Measurements from ENCODE around the gene NIPSNAP2. TPM values are rescaled to one million over a fixed set of nuclear protein-coding genes. Genes with fewer than 3 reads are reported as not detected.
A peak's percentile ranks its signal among the peaks of the same experiment; 100 is the strongest.

NIPSNAP2 gene
- total RNA-seq, 1 donor from 2014 or later, result 33.3 TPM

- Histone ChIP-seq H3K4me1 (peaks cover 4 to 13% of the 10 kb centered on the region in 2 donors), H3K9me3 (no peaks in the 10 kb centered on the region), H3K27ac (no peak overlapping the region), H3K36me3 (no peaks in the 10 kb centered on the region), H3K4me3 (no peak overlapping the region), H3K27me3 (no peaks in the 10 kb centered on the region)
- intact Hi-C loops (cut with DNase I), result loop anchor here (5.0 kb wide), 1 partner anchor 390 kb away; the partner anchor contains the start of gene VOPP1
- no peak for DNase-seq (ENCODE audit: low spot score in 2 of 2)
- no peak for TF ChIP-seq CTCF (IDR thresholded peaks at IDR 0.05)
Observed at GRCh38 chr7:55962014-55962413, 2.4 kb upstream of the NIPSNAP2 start.

- Histone ChIP-seq H3K27me3 (no peaks in the 10 kb centered on the region), H3K27ac (peak overlapping the region; percentile 78 to 99), H3K4me3 (peak overlapping the region; percentile 90 to 92), H3K36me3 (peaks cover 0 to 1% of the 10 kb centered on the region in 2 donors), H3K4me1 (peaks cover 4 to 13% of the 10 kb centered on the region in 2 donors), H3K9me3 (no peaks in the 10 kb centered on the region)
- intact Hi-C loops (cut with DNase I), result loop anchor here (1.0 to 5.0 kb wide), 7 partner anchors 11 to 391 kb away; partner anchors contain the start of genes CCT6A, PSPH, SUMF2 and VOPP1
- TF ChIP-seq CTCF (IDR thresholded peaks at IDR 0.05), result no peak
- DNase-seq (ENCODE audit: low spot score in 2 of 2), result no peak
Observed at GRCh38 chr7:55963584-55964168, 709 bp upstream of the NIPSNAP2 start.

- peak overlapping the region; percentile 88 to 99 for H3K27ac ChIP-seq
- H3K9me3 ChIP-seq, result no peaks in the 10 kb centered on the region
- H3K4me3 ChIP-seq, result peak overlapping the region; percentile 90 to 92
- H3K36me3 ChIP-seq, result peaks cover 0 to 4% of the 10 kb centered on the region in 2 donors
- no peak for DNase-seq (ENCODE audit: low spot score in 2 of 2)
- intact Hi-C loops (cut with DNase I), result loop anchor here (2.0 kb wide), 3 partner anchors 86 to 110 kb away; partner anchors contain the start of genes CCT6A, PSPH and SUMF2
- no peak for TF ChIP-seq CTCF (IDR thresholded peaks at IDR 0.05)
- H3K27me3 ChIP-seq, result no peaks in the 10 kb centered on the region
- peaks cover 4 to 13% of the 10 kb centered on the region in 2 donors for H3K4me1 ChIP-seq
Observed at GRCh38 chr7:55965100-55965470, 700 bp downstream of the NIPSNAP2 start.

- Histone ChIP-seq H3K36me3 (peaks cover 0 to 4% of the 10 kb centered on the region in 2 donors), H3K4me3 (peak overlapping the region; percentile 90 to 92), H3K4me1 (peaks cover 4 to 13% of the 10 kb centered on the region in 2 donors), H3K9me3 (no peaks in the 10 kb centered on the region), H3K27me3 (no peaks in the 10 kb centered on the region), H3K27ac (no peak overlapping the region)
- intact Hi-C loops (cut with DNase I), result loop anchor here (2.0 kb wide), 3 partner anchors 85 to 109 kb away; partner anchors contain the start of genes CCT6A, PSPH and SUMF2
- no peak for TF ChIP-seq CTCF (IDR thresholded peaks at IDR 0.05)
- no peak for DNase-seq (ENCODE audit: low spot score in 2 of 2)
Observed at GRCh38 chr7:55965805-55966421, 1.5 kb downstream of the NIPSNAP2 start.

GRCh38 chr7:55966851-55967250, 2.5 kb downstream of the NIPSNAP2 start:
- H3K9me3 ChIP-seq, result no peaks in the 10 kb centered on the region
- peaks cover 0 to 4% of the 10 kb centered on the region in 2 donors for H3K36me3 ChIP-seq
- no peak for TF ChIP-seq CTCF (IDR thresholded peaks at IDR 0.05)
- intact Hi-C loops (cut with DNase I), result no loop called here
- DNase-seq (ENCODE audit: low spot score in 2 of 2), result no peak
- no peak overlapping the region for H3K27ac ChIP-seq
- peaks cover 4 to 13% of the 10 kb centered on the region in 2 donors for H3K4me1 ChIP-seq
- H3K27me3 ChIP-seq, result no peaks in the 10 kb centered on the region
- H3K4me3 ChIP-seq, result no peak overlapping the region
